Right kidney (tissue), 1 donor: ENCODE results near the gene AKR1E2.
"Not testable (repeated sequence)": the region's sequence is repeated elsewhere in the genome, so short reads cannot be mapped to it uniquely, and the experiment has no call there.

Experiments
- DNase-seq: peaks from one replicate; pipeline ENCODE4 v3.0.0-alpha.2; 2016

The AKR1E2 gene

DNA sequence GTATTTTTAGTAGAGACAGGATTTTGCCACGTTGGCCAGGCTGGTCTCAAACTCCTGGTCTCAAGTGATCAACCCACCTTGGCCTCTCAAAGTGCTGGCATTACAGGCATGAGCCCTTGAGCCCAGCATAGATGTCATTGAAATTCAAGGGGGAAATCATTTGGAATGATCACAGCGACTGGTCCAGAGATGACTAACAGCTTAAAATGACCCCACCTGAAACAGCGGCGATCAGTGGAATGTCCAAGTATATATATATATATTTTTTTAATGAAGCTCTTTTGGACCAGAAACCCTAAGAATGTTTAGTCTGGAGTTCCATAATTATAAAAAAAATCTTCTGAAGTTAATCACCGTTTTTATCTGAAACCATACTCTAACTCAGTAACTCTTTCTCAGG lies 12.5 kb upstream of the AKR1E2 start:
- DNase-seq = no peak

DNA sequence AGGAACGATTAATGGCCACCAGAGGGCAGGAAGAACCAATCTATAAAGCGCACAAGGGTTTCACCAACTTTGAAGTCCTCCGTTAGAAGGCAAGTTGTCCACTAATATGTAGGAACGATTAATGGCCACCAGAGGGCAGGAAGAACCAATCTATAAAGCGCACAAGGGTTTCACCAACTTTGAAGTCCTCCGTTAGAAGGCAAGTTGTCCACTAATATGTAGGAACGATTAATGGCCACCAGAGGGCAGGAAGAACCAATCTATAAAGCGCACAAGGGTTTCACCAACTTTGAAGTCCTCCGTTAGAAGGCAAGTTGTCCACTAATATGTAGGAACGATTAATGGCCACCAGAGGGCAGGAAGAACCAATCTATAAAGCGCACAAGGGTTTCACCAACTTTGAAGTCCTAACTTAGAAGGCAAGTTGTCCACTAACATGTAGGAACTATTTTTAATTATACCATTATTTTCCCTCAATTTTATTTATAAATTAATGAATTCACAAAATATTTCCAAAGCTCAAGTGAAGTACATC lies 10.3 kb upstream of the AKR1E2 start:
- not testable (repeated sequence) for DNase-seq

- DNase-seq = no peak
These were observed 9.0 kb upstream of the AKR1E2 start for GRCh38 chr10:4816966-4817365.

DNA sequence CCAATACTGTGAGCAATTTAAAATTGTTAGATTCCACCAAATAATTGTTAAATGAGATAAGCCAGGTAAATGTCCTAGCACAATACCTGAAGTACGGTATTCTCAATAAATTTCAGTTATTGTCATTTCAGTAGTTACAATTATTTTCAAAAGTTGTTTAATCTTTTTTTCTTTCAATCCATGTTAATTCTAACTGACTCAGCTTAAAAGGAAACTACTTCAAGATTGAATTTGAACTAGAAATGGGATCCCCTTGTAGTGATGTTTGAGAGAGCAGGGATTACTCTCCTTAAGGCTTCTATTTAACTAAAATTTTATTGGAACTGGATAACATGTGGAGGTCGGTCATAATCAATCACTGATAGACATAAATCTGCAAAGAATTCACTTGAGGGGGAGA lies 6.9 kb upstream of the AKR1E2 start:
- no peak for DNase-seq

- DNase-seq = no peak
These were observed 6.3 kb upstream of the AKR1E2 start for GRCh38 chr10:4819707-4820106.

DNA sequence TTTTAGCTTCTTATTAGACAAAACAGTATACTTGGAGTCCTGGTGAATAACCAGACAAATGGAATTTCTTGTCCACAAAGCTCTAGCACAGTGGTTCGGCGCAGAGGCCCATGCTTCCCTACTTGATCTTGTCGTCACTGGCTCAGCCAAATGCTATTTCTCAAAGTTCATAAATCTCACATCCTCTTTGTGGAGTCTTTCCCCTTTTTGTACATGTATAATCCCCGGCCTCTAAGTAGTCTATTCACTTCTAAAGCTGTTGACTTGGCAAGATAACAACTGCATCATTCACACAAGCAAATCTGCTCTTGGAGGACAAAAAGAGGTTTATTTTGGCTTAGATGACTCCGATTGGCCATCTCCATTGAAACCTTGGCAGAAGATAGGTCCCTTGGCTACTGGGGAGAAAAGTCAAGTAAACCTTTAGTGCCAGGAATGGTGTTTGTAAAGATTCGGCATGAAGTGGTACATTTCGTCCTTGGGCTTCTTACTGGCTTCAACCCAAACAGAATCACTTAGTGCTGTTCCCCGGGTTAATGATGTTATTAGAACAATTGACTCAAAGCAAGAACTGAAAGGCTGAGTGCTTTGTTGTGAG lies 5.1 kb upstream of the AKR1E2 start:
- DNase-seq = no peak

GRCh38 chr10:4822208-4822607 lies 3.8 kb upstream of the AKR1E2 start:
- no peak for DNase-seq

DNA sequence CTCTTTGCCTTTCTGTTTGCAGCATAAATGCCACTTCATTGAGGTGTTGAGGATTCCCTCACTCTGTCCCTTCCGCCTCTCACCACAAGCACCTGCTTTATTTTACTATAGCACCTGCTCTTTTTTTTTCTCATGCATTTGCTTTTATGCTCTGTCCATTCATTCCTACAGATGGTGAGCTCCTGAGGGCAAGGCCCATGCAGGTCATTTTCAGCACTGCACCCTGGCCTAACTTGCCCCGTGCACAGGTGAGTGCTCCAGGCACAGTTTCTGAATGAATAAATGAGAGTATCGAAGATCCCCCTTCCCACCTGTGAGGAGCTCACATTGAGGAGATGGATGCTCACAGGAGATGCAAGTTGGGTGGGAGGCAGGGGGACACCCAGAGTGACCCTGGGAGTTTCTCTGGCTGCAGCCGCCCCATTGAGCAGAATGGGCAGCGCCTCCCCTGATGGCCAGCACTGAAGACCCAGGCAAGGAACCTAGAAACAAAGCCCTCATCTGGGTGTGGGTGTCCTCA lies 1.2 kb upstream of the AKR1E2 start:
- no peak for DNase-seq

- no peak for DNase-seq
These were observed 545 bp upstream of the AKR1E2 start for GRCh38 chr10:4825456-4825867.

DNA sequence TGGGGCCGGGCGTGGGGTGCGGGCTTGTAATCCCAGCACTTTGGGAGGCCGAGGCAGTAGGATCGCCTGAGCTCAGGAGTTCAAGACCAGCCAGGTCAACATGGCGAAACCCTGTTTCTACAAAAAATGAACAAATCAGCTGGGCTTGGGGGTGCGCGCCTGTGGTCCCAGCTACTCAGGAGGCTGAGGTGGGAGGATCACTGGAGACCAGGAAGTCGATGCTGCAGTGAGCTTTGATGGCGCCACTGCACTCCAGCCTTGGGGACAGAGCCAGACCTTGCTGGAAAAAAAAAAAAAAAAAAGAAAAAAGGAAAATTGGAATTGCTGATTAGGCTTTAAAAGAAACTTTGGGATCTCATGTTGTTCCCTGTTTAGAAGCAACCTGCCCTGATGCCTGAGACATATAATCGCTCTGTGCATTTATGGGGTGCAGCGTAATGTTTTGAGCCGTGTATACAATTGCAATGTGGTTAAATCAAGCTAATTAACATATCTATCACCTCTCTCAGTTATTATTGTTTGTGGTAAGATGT lies 851 bp downstream of the AKR1E2 start:
- no peak for DNase-seq

GRCh38 chr10:4828005-4828404 lies 2.0 kb downstream of the AKR1E2 start:
- no peak for DNase-seq

DNA sequence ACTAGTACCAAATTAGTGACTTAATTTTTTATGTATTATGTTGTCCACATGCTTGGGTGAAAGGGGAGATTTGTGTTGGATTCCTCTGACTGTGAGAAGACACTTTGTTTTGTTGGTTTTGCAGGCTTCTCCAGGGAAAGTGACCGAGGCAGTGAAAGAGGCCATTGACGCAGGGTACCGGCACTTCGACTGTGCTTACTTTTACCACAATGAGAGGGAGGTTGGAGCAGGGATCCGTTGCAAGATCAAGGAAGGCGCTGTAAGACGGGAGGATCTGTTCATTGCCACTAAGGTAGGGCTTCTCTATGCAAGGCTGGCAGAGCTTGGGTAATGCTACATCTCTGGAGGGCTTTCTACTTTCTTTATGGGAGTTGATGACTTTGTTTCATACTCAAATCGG lies 4.5 kb downstream of the AKR1E2 start:
- no peak for DNase-seq

DNA sequence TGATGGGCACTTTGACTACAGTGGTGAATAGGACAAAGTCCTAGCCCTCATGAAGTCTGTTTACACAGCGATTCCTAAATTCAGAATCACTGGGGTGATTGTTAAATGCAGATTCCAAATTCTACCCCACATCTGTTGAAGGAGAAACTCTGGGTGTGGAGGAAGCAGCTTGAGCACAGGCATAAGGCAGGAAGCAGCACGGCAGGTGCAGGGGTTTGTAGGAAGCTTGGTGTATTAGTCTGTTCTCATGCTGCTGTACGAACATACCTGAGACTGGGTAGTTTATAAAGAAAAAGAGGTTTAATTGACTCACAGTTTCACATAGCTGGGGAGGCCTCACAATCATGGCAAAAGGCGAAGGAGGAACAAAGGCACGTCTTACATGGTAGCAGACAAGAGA lies 5.1 kb downstream of the AKR1E2 start:
- no peak for DNase-seq

DNA sequence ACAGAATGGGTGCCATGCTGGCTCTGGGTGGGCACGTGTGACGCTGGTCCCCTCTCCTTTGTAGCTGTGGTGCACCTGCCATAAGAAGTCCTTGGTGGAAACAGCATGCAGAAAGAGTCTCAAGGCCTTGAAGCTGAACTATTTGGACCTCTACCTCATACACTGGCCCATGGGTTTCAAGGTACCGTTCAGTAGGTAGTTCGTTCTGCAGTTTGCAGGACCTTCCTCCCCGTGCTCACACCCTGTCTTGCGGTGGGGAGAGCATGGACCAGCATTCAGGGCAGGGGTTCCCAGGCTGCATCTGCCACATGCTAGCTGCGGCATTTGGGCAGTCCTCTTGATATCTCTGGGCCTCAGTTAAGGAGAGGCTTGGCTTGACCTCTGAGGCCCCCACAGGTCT lies 7.3 kb downstream of the AKR1E2 start:
- no peak for DNase-seq

DNA sequence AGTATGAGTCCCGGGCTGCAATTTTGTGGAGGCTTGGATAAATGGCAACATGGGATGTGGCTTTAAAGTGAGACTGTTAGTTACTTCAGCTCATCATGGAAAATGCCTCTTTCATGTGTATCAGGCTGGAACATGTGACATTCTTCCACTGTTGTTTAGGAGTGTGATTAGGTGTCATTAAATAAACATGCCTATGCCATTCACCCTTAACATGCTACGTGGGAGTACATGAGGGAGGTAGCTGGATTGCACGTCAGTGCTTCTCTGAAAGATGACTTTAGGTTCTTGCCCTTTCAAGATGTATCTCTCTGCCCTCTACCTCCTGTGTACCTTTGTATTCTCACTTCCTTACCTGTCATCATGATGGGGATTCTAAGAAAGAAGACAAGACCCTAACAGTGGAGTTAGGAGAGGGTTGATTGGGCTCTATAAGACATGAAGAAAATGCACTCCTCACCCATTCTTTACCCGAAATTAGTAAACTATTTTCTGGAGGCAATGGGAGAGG lies 8.9 kb downstream of the AKR1E2 start:
- no peak for DNase-seq

- no peak for DNase-seq
These were observed 9.5 kb downstream of the AKR1E2 start for GRCh38 chr10:4835494-4835918.

DNA sequence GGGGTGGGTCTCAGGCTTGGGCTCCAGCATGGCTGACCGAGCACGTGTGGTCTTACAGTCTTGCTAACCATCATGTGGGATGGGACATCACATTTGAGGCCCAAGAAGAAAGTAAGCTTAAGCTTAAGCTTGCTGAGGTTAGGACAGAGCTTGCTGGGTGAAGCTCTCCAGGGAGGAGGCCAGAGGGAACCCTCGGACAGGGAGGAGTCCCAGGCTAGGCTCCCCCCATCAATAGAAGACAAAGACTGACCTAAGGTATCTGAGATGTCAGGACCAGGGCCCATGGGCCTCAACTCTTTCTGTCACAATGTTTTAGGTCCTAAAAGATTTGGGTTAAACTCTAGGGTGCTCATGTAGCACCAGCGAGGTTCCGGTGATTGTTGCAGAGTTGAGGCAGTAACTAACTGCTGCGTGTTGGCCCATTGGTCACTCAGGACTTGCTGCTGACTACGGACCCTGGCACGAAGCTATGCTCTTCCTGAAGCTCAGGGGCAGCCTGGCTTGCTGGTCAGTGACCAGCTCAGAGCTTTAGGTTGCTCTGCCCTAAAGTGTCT lies 10.5 kb downstream of the AKR1E2 start:
- DNase-seq = no peak

GRCh38 chr10:4837551-4837950 lies 11.5 kb downstream of the AKR1E2 start:
- no peak for DNase-seq

GRCh38 chr10:4838743-4839142 lies 12.7 kb downstream of the AKR1E2 start:
- DNase-seq = no peak

DNA sequence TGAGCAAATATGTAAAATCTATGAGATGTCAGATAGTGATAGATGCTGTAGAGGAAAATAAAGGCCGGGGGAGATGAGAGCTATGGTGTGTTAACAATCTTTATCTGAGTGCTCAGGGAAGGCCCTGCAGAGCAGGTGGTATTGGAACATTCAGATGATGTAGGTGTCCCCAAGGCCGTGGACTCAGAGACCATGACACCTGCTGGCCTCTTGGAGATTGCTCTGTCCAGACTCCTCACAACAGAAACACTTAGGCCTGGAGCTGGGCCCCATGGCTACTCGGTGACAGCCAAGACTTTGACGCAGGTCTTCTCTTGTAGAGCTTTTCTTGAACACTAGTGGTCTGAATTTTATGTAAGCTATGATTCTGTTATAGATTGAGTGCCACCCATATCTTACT lies 13.3 kb downstream of the AKR1E2 start:
- DNase-seq = no peak

DNA sequence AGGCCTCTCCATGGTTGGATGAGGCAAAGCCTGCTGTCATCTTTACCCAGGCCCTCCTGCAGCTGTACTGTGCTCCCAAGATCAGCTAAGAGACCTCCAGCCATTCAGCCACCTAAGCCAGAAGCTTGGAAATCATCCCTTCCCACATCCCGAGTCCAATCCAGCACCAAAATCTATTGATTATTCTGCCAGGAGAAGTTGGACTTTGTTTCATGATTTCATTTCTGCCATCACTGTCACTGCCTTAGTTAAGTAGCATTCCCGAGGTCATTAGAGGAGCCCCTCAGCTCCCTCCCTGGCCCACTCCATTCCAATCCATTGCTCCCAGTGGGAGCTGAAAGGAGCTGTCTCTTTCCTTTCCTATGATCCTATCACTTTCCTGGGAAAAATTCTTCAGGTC lies 14.1 kb downstream of the AKR1E2 start:
- DNase-seq = no peak

- DNase-seq = no peak
These were observed 17.6 kb downstream of the AKR1E2 start for GRCh38 chr10:4843525-4844180.

DNA sequence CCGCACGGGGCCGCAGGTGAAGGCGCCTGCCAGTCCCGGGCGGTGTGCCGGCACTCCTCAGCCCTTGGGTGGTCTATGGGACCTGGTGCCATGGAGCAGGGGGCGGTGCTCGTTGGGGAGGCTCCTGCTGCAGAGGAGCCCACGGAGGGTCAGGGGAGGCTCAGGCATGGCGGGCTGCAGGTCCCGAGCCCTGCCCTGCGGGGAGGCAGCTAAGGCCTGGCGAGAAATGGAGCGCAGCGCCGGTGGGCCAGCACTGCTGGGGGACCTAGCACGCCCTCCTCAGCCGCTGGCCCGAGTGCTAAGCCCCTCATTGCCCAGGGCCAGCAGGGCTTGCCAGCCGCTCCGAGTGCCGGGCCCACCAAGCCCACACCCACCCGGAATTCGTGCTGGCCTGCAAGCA lies 18.9 kb downstream of the AKR1E2 start:
- DNase-seq = no peak
